OCI-LY7 (cell line): Measurements from ENCODE around the gene CES5A. TPM values are rescaled to one million over a fixed set of nuclear protein-coding genes. Genes with fewer than 3 reads are reported as not detected.

Experiments used
- BruUV-seq: library from RNA; stranded (reverse); fragments of 400-500 nt; replicated peaks from 2 replicates; lab custom pipeline; 2021; lab: Mats Ljungman, UMichigan
- CTCF ChIA-PET: fragments of 300-600 bp; sonication (Branson Sonifier 250); formaldehyde crosslinking; loops from one replicate; lab custom pipeline; 2022; ENCODE audit warnings: antibody characterized with exemption; ENCODE audit not compliant: unreplicated experiment; lab: Charles Lee
- POLR2A ChIA-PET: fragments of 300-600 bp; sonication (Branson Sonifier 250); formaldehyde crosslinking; loops from one replicate; lab custom pipeline; 2022; ENCODE audit warnings: antibody characterized with exemption; lab: Charles Lee
- DNase-seq: peaks from one replicate; pipeline ENCODE4 v3.0.0-alpha.2; 2015; ENCODE audit warnings: low spot score
- H2AFZ ChIP-seq: fragments of 200-600 bp; sonication (generic), shearing (Covaris generic); 2 replicates; pipeline ENCODE4 v1.6.1; 2014; ENCODE audit warnings: mild to moderate bottlenecking, antibody characterized with exemption, low read length, moderate library complexity
- H3K27ac ChIP-seq: fragments of 200-600 bp; sonication (generic); 2 replicates; pipeline ENCODE4 v1.5.1; 2014; ENCODE audit warnings: mixed run types, low read depth, mild to moderate bottlenecking, moderate library complexity, low read length, inconsistent platforms; ENCODE audit not compliant: poor library complexity, severe bottlenecking
- H3K36me3 ChIP-seq: fragments of 200-600 bp; sonication (generic); 2 replicates; pipeline ENCODE4 v1.6.1; 2014; ENCODE audit warnings: mild to moderate bottlenecking, antibody characterized with exemption, low read length, moderate library complexity, mixed read lengths; ENCODE audit not compliant: insufficient read depth
- H3K4me1 ChIP-seq: fragments of 200-600 bp; sonication (generic); 2 replicates; pipeline ENCODE4 v1.5.1; 2014; ENCODE audit warnings: mild to moderate bottlenecking, low read length; ENCODE audit not compliant: insufficient read depth, poor library complexity, severe bottlenecking
- H3K4me2 ChIP-seq: fragments of 200-600 bp; sonication (generic); 2 replicates; pipeline ENCODE4 v1.6.1; 2014; ENCODE audit warnings: mild to moderate bottlenecking, low read length
- H3K4me3 ChIP-seq: fragments of 200-600 bp; sonication (generic); 2 replicates; pipeline ENCODE4 v1.5.1; 2014; ENCODE audit warnings: mild to moderate bottlenecking, low read depth, low read length; ENCODE audit not compliant: poor library complexity, severe bottlenecking
- H3K79me2 ChIP-seq: fragments of 200-600 bp; sonication (generic); 2 replicates; pipeline ENCODE4 v1.6.1; 2016; ENCODE audit warnings: low read depth, mild to moderate bottlenecking, low read length, moderate library complexity, mixed read lengths; ENCODE audit not compliant: insufficient read depth
- H3K9me2 ChIP-seq: fragments of 200-600 bp; sonication (generic); 2 replicates; pipeline ENCODE4 v1.6.1; 2016; ENCODE audit warnings: mild to moderate bottlenecking, low read length, mixed read lengths; ENCODE audit not compliant: insufficient read depth
- H3K9me3 ChIP-seq: fragments of 200-600 bp; sonication (generic); 2 replicates; pipeline ENCODE4 v1.6.1; 2014; ENCODE audit warnings: mild to moderate bottlenecking, mixed run types, low read length, mixed read lengths
- H4K20me1 ChIP-seq: fragments of 200-600 bp; sonication (generic); 2 replicates; pipeline ENCODE4 v1.6.1; 2014; ENCODE audit warnings: mild to moderate bottlenecking, antibody characterized with exemption, low read length, moderate library complexity, mixed read lengths; ENCODE audit not compliant: insufficient read depth
- EZH2phosphoT487 ChIP-seq: fragments of 200-600 bp; sonication (generic); IDR thresholded peaks from 2 replicates; pipeline ENCODE4 v1.6.1; 2018; ENCODE audit warnings: low read depth, borderline replicate concordance, mild to moderate bottlenecking, mixed run types, antibody characterized with exemption, low read length, moderate library complexity, mixed read lengths
- intact Hi-C: fragments of 100-400 bp; cut with micrococcal nuclease; formaldehyde crosslinking; loops from one replicate; pipeline ENCODE4 v1.10.0; 2022; ENCODE audit not compliant: unreplicated experiment
- total RNA-seq, 2 experiments: library from RNA; depleted of rRNA in 1 of 2; stranded (reverse); fragments of >200 nt in 1 of 2; shearing (Covaris generic) in 1 of 2; gene quantifications; 2 replicates each; pipeline ENCODE4 v1.2.3, GENCODE V29; 2014 to 2022
- TF ChIP-seq, protein P1 (sequence below): fragments of 200-600 bp; sonication (generic); conservative IDR thresholded peaks from 2 replicates; pipeline ENCODE4 v1.5.1; 2014; ENCODE audit warnings: mild to moderate bottlenecking, antibody characterized with exemption, low read length, moderate library complexity, mixed read lengths

Gene CES5A
- total RNA-seq, 2 experiments from 2014 or later, result not detected

DNA sequence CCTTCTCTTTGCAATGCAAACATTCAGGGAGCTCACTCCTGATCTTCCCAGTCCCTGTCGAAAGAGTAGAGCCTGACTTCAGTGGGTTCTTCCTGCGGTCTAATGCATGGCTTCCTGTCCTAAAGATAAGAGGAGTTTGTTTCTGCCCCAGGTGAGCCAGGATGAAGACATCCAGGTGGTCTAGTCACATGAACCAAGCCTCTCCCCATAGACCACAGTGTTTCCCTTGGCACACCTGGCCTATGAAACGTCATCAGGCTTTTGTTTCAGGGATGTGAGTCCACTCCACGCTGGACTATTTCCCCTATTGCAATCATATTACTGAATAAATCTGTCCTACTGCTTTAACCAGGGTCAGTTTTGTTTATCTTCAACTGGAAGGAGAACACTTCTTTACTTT is 63.4 kb downstream of the CES5A start:
- no TSS peak for BruUV-seq
- intact Hi-C loops, result no loop called here
- Histone ChIP-seq H3K9me2 (no peaks in the 10 kb centered on the region), H3K4me2 (no peak overlapping the region), H3K4me3 (no peak overlapping the region), H3K36me3 (no peaks in the 10 kb centered on the region), H4K20me1 (no peaks in the 10 kb centered on the region), H2AFZ (no peak overlapping the region), H3K9me3 (no peaks in the 10 kb centered on the region), H3K79me2 (no peaks in the 10 kb centered on the region), H3K4me1 (no peaks in the 10 kb centered on the region), H3K27ac (no peak overlapping the region)
- ChIA-PET CTCF (no interaction called here), POLR2A (no interaction called here)
- DNase-seq, result no peak
- TF ChIP-seq EZH2phosphoT487, result no peak
- TF ChIP-seq, protein P1, sequence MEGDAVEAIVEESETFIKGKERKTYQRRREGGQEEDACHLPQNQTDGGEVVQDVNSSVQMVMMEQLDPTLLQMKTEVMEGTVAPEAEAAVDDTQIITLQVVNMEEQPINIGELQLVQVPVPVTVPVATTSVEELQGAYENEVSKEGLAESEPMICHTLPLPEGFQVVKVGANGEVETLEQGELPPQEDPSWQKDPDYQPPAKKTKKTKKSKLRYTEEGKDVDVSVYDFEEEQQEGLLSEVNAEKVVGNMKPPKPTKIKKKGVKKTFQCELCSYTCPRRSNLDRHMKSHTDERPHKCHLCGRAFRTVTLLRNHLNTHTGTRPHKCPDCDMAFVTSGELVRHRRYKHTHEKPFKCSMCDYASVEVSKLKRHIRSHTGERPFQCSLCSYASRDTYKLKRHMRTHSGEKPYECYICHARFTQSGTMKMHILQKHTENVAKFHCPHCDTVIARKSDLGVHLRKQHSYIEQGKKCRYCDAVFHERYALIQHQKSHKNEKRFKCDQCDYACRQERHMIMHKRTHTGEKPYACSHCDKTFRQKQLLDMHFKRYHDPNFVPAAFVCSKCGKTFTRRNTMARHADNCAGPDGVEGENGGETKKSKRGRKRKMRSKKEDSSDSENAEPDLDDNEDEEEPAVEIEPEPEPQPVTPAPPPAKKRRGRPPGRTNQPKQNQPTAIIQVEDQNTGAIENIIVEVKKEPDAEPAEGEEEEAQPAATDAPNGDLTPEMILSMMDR, result no peak

DNA sequence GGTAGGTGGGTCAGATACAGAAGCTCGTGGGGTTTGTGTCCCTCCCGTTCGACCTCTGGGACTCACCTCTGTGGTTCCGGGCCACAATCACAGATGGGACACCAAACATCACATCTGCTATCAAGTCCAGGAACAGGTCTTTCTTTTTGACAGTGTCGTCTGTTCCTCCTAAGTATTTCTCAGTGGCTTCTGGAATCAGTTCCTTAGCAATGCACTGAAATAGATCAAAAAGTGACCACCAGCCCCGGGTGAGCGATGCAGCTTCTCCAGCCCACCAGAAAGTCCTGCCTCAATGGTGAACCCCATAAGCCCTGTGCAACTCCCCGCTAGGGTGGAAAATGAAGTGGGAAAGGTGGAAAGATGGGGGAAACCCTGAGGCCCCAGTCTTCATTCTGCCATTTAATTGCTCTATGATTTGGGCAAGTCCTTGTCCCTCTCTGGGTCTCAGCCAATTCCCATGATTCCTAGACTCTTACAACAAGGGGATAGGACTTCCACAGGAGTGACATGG is 64.7 kb downstream of the CES5A start:
- Histone ChIP-seq H3K79me2 (no peaks in the 10 kb centered on the region), H3K27ac (no peak overlapping the region), H3K36me3 (no peaks in the 10 kb centered on the region), H3K4me3 (no peak overlapping the region), H3K4me2 (no peak overlapping the region), H2AFZ (no peak overlapping the region), H3K4me1 (no peaks in the 10 kb centered on the region), H4K20me1 (no peaks in the 10 kb centered on the region), H3K9me3 (no peaks in the 10 kb centered on the region), H3K9me2 (no peaks in the 10 kb centered on the region)
- ChIA-PET CTCF (interaction anchor here (0.6 kb wide), 1 partner anchor 548 kb away, joined by 3 read pairs; no protein-coding TSS in a partner anchor), POLR2A (no interaction called here)
- BruUV-seq, result no TSS peak
- DNase-seq, result no peak
- intact Hi-C loops, result no loop called here
- TF ChIP-seq, protein P1, result no peak
- TF ChIP-seq EZH2phosphoT487, result no peak

DNA sequence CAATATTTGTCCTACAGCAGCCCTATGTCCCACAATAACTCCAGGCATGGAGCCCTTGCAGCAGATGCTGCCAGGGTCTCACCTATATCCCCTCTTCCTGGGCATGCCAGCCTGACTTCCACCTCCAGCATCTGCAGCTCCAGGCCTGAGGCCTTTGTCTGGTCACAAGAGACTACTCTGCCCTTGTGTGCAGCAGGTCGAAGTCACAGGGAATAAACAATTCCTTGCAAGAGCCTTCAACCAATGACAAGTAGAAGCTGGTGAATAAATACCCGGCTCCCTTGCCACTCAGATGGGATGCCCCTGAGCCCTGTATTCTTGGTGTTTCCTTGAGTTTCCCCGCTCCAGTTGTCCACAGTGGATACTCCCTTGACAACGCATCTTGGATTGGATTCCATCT is 65.3 kb downstream of the CES5A start:
- no peak overlapping the region for H3K4me2 ChIP-seq
- H3K36me3 ChIP-seq, result no peaks in the 10 kb centered on the region
- H3K27ac ChIP-seq, result no peak overlapping the region
- H4K20me1 ChIP-seq, result no peaks in the 10 kb centered on the region
- BruUV-seq, result no TSS peak
- no peaks in the 10 kb centered on the region for H3K79me2 ChIP-seq
- no peak overlapping the region for H2AFZ ChIP-seq
- TF ChIP-seq, protein P1, result no peak
- TF ChIP-seq EZH2phosphoT487, result no peak
- CTCF ChIA-PET, result interaction anchor here (0.6 kb wide), 1 partner anchor 548 kb away, joined by 3 read pairs; no protein-coding TSS in a partner anchor
- no peak overlapping the region for H3K4me3 ChIP-seq
- H3K9me3 ChIP-seq, result no peaks in the 10 kb centered on the region
- POLR2A ChIA-PET, result no interaction called here
- H3K9me2 ChIP-seq, result no peaks in the 10 kb centered on the region
- no peak for DNase-seq
- no peaks in the 10 kb centered on the region for H3K4me1 ChIP-seq
- intact Hi-C loops, result no loop called here
